Thyroid gland (tissue), 4 donors: Measurements from ENCODE around the gene MCUR1.
A peak's percentile ranks its signal among the peaks of the same experiment; 100 is the strongest.

Experiments
- CTCF ChIP-seq, 6 experiments: fragments of 200-600 bp in 3 of 6; fragments of 450-650 bp in 3 of 6; sonication (generic) in 3 of 6; IDR thresholded peaks; one replicate each; pipeline ENCODE4 v1.5.1; 2016 to 2019; ENCODE audit warnings: antibody characterized with exemption in 6 of 6, mild to moderate bottlenecking in 2 of 6, inconsistent platforms in 1 of 6, moderate library complexity in 1 of 6
- POLR2A ChIP-seq, 2 donors: fragments of 450-650 bp; IDR thresholded peaks; one replicate each; pipeline ENCODE4 v1.6.1; 2017; ENCODE audit warnings: antibody characterized with exemption in 2 of 2, mild to moderate bottlenecking in 2 of 2, moderate library complexity in 1 of 2

- TF ChIP-seq CTCF (IDR thresholded peaks at IDR 0.05) (peak in 1 of 6 experiments; percentile 13), POLR2A (IDR thresholded peaks at IDR 0.05) (no peak)
Measured at GRCh38 chr6:13767121-13767808, 47.1 kb downstream of the MCUR1 start.
